HG03439 (cell line): ENCODE data around the gene CCDC28A.

Source experiments
- ATAC-seq: cut with Tn5 transposase; IDR thresholded peaks from one replicate; pipeline ENCODE4 v1.9.1; 2021; ENCODE audit warnings: mild to moderate bottlenecking, moderate library complexity; ENCODE audit not compliant: unreplicated experiment

The CCDC28A gene

DNA sequence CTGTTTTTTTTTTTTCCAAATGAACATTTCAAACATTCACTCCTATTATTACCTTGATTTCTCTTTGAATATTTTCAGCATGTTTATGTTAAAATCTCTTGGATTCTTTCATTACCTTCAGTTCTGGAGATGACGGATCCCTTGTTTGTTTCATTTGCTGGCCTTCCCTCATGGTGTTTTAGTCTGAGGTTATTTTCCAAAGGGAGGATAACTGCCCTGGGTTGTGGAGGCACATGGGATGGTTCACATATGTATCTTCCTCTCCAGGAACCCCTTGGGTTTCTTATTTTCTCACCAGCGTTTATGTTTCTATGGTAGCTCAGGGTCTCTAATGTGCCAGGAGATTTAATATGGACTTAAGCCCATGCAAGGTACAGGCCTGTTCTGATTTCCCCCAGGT is 58.6 kb downstream of the CCDC28A start:
- no peak for ATAC-seq

GRCh38 chr6:138833816-138834539 is 60.4 kb downstream of the CCDC28A start:
- no peak for ATAC-seq

- no peak for ATAC-seq
These were observed 63.7 kb downstream of the CCDC28A start for GRCh38 chr6:138837246-138837645.
